CD4-positive, alpha-beta memory T cell (primary cell): Measurements from ENCODE around the gene SCGB2B2. TPM values are rescaled to one million over a fixed set of nuclear protein-coding genes. Genes with fewer than 3 reads are reported as not detected.
A peak's percentile ranks its signal among the peaks of the same experiment; 100 is the strongest.

ENCODE experiments used
- CTCF ChIA-PET: fragments of 350-600 bp; sonication (Branson Sonifier 250); formaldehyde crosslinking; loops from one replicate; lab custom pipeline; 2021; ENCODE audit warnings: inconsistent platforms; ENCODE audit not compliant: partially characterized antibody; lab: Charles Lee
- POLR2A ChIA-PET: fragments of 350-600 bp; sonication (Branson Sonifier 250); formaldehyde crosslinking; loops from one replicate; lab custom pipeline; 2021; ENCODE audit not compliant: partially characterized antibody; lab: Charles Lee
- DNase-seq, 5 donors: peaks; one replicate each; pipeline versions ENCODE4 v3.0.0 to v3.0.0-alpha.2; 2020 to 2022; ENCODE audit warnings: mixed read lengths in 1 of 5
- H3K27ac ChIP-seq: one replicate; pipeline ENCODE4 v1.7.0; 2013; ENCODE audit warnings: low read depth, low read length
- H3K27me3 ChIP-seq: 2 replicates; pipeline ENCODE4 v1.7.0; 2013; ENCODE audit warnings: mild to moderate bottlenecking, low read length, moderate library complexity; ENCODE audit not compliant: insufficient read depth
- H3K36me3 ChIP-seq: 2 replicates; pipeline ENCODE4 v1.7.0; 2013; ENCODE audit warnings: mild to moderate bottlenecking, low read length, moderate library complexity; ENCODE audit not compliant: insufficient read depth
- H3K4me1 ChIP-seq: 2 replicates; pipeline ENCODE4 v1.7.0; 2013; ENCODE audit warnings: mild to moderate bottlenecking, low read length, moderate library complexity; ENCODE audit not compliant: insufficient read depth
- H3K4me3 ChIP-seq, 2 donors: one replicate each; pipeline ENCODE4 v1.7.0; 2013; ENCODE audit warnings: low read length in 2 of 2, mild to moderate bottlenecking in 1 of 2
- H3K9me3 ChIP-seq, 2 donors: one replicate each; pipeline ENCODE4 v1.7.0; 2013; ENCODE audit warnings: low read length in 2 of 2, control low read depth in 1 of 2; ENCODE audit not compliant: control insufficient read depth in 1 of 2
- H3K27ac Mint-ChIP-seq, 7 donors: one replicate each; pipeline ENCODE4 v1.8.0; 2020 to 2021; ENCODE audit warnings: mixed read lengths in 7 of 7, mild to moderate bottlenecking in 6 of 7, inconsistent platforms in 3 of 7, moderate library complexity in 3 of 7
- H3K27me3 Mint-ChIP-seq, 2 donors: one replicate each; pipeline ENCODE4 v1.8.0; 2020 to 2021; ENCODE audit warnings: mixed read lengths in 2 of 2
- H3K36me3 Mint-ChIP-seq, 2 donors: one replicate each; pipeline ENCODE4 v1.8.0; 2020 to 2021; ENCODE audit warnings: mixed read lengths in 2 of 2, inconsistent platforms in 1 of 2, mild to moderate bottlenecking in 1 of 2
- H3K4me1 Mint-ChIP-seq, 4 donors: one replicate each; pipeline ENCODE4 v1.8.0; 2020 to 2021; ENCODE audit warnings: mixed read lengths in 4 of 4, mild to moderate bottlenecking in 1 of 4
- H3K4me3 Mint-ChIP-seq, 8 donors: one replicate each; pipeline ENCODE4 v1.8.0; 2020 to 2021; ENCODE audit warnings: mixed read lengths in 8 of 8, mild to moderate bottlenecking in 7 of 8, moderate library complexity in 6 of 8, inconsistent platforms in 3 of 8
- H3K9me3 Mint-ChIP-seq, 8 donors: one replicate each; pipeline ENCODE4 v1.8.0; 2020 to 2021; ENCODE audit warnings: mixed read lengths in 8 of 8, mild to moderate bottlenecking in 5 of 8, inconsistent platforms in 3 of 8, moderate library complexity in 1 of 8
- intact Hi-C: fragments of 100-400 bp; cut with micrococcal nuclease; formaldehyde crosslinking; loops from one replicate; pipeline ENCODE4 v1.15.1; 2023
- polyA plus RNA-seq, 2 donors: library from polyadenylated mRNA; unstranded; fragments of 300-500 nt; fragmentation: Illumina TruSeq; gene quantifications; one replicate each; pipeline ENCODE4 v1.2.3, GENCODE V29; 2021
- total RNA-seq, 2 experiments: library from RNA; stranded (reverse); gene quantifications; one replicate each; pipeline ENCODE4 v1.2.3, GENCODE V29; 2021

SCGB2B2 gene
- total and polyA plus RNA-seq, 4 experiments from 2014 or later, result 0.73 to 0.75 TPM; not detected in 2

- ChIA-PET POLR2A (no interaction called here), CTCF (interaction anchor here (0.6 to 8.2 kb wide), 6 partner anchors 29 to 212 kb away, joined by 3 to 144 read pairs (median 4); no protein-coding TSS in a partner anchor)
- Mint-ChIP-seq H3K27me3 (peaks cover 15 to 18% of the 10 kb centered on the region in 2 donors), H3K4me1 (peaks cover 0 to 1% (median under 1%) of the 10 kb centered on the region in 4 donors), H3K27ac (no peak overlapping the region), H3K36me3 (peaks cover 2 to 10% of the 10 kb centered on the region in 2 donors), H3K9me3 (peaks cover 3 to 34% (median 23%) of the 10 kb centered on the region in 8 donors), H3K4me3 (no peak overlapping the region)
- no peak overlapping the region for H3K4me3 ChIP-seq
- no peak overlapping the region for H3K27ac ChIP-seq
- H3K9me3 ChIP-seq, result no peaks in the 10 kb centered on the region
- H3K27me3 ChIP-seq, result no peaks in the 10 kb centered on the region
- H3K36me3 ChIP-seq, result no peaks in the 10 kb centered on the region
- H3K4me1 ChIP-seq, result no peaks in the 10 kb centered on the region
- no peak for DNase-seq
- intact Hi-C loops, result loop anchor here (1.0 to 10.0 kb wide), 4 partner anchors 49 to 935 kb away; no protein-coding TSS in a partner anchor
These were observed 34.9 kb upstream of the SCGB2B2 start for GRCh38 chr19:34711890-34712289.

- H3K4me3 ChIP-seq, result no peak overlapping the region
- Mint-ChIP-seq H3K4me3 (no peak overlapping the region), H3K4me1 (peaks cover 0 to 1% (median under 1%) of the 10 kb centered on the region in 4 donors), H3K36me3 (peaks cover 0 to 3% of the 10 kb centered on the region in 2 donors), H3K27ac (no peak overlapping the region), H3K9me3 (peaks cover 0 to 34% (median 18%) of the 10 kb centered on the region in 8 donors), H3K27me3 (peaks cover 19 to 21% of the 10 kb centered on the region in 2 donors)
- DNase-seq, result no peak
- CTCF ChIA-PET, result interaction anchor here (8.2 kb wide), 1 partner anchor 68 kb away, joined by 144 read pairs; no protein-coding TSS in a partner anchor
- H3K27ac ChIP-seq, result no peak overlapping the region
- H3K9me3 ChIP-seq, result no peaks in the 10 kb centered on the region
- no peaks in the 10 kb centered on the region for H3K27me3 ChIP-seq
- intact Hi-C loops, result no loop called here
- POLR2A ChIA-PET, result no interaction called here
- H3K36me3 ChIP-seq, result no peaks in the 10 kb centered on the region
- H3K4me1 ChIP-seq, result no peaks in the 10 kb centered on the region
These were observed 30.7 kb upstream of the SCGB2B2 start for GRCh38 chr19:34707661-34708060.

GRCh38 chr19:34692549-34692948, 15.6 kb upstream of the SCGB2B2 start:
- Histone ChIP-seq H3K27me3 (no peaks in the 10 kb centered on the region), H3K27ac (no peak overlapping the region), H3K36me3 (no peaks in the 10 kb centered on the region), H3K4me3 (no peak overlapping the region), H3K9me3 (peaks cover 0 to 12% of the 10 kb centered on the region in 2 donors), H3K4me1 (no peaks in the 10 kb centered on the region)
- POLR2A ChIA-PET, result no interaction called here
- no peak overlapping the region for H3K4me3 Mint-ChIP-seq
- H3K9me3 Mint-ChIP-seq, result peaks cover 0 to 60% (median 34%) of the 10 kb centered on the region in 8 donors
- CTCF ChIA-PET, result no interaction called here
- H3K36me3 Mint-ChIP-seq, result peaks cover 0 to 3% of the 10 kb centered on the region in 2 donors
- H3K27me3 Mint-ChIP-seq, result peaks cover 6 to 17% of the 10 kb centered on the region in 2 donors
- DNase-seq, result no peak
- intact Hi-C loops, result no loop called here
- no peaks in the 10 kb centered on the region for H3K4me1 Mint-ChIP-seq
- H3K27ac Mint-ChIP-seq, result no peak overlapping the region

- Histone ChIP-seq H3K36me3 (no peaks in the 10 kb centered on the region), H3K27ac (no peak overlapping the region), H3K4me1 (no peaks in the 10 kb centered on the region), H3K27me3 (no peaks in the 10 kb centered on the region), H3K4me3 (no peak overlapping the region), H3K9me3 (peaks cover 0 to 31% of the 10 kb centered on the region in 2 donors)
- no peak for DNase-seq
- no peaks in the 10 kb centered on the region for H3K4me1 Mint-ChIP-seq
- peaks cover 6 to 17% of the 10 kb centered on the region in 2 donors for H3K27me3 Mint-ChIP-seq
- peaks cover 7 to 82% (median 56%) of the 10 kb centered on the region in 8 donors for H3K9me3 Mint-ChIP-seq
- no peak overlapping the region for H3K4me3 Mint-ChIP-seq
- ChIA-PET CTCF (no interaction called here), POLR2A (no interaction called here)
- H3K27ac Mint-ChIP-seq, result no peak overlapping the region
- intact Hi-C loops, result no loop called here
- peaks cover 0 to 12% of the 10 kb centered on the region in 2 donors for H3K36me3 Mint-ChIP-seq
These were observed 13.4 kb upstream of the SCGB2B2 start for GRCh38 chr19:34690372-34690771.

- no peaks in the 10 kb centered on the region for H3K4me1 ChIP-seq
- no peak for DNase-seq
- Mint-ChIP-seq H3K27ac (no peak overlapping the region), H3K4me1 (peaks cover 0 to 1% (median 0%) of the 10 kb centered on the region in 4 donors), H3K27me3 (peaks cover 4 to 12% of the 10 kb centered on the region in 2 donors), H3K9me3 (peaks cover 7 to 90% (median 71%) of the 10 kb centered on the region in 8 donors), H3K36me3 (peaks cover 12 to 25% of the 10 kb centered on the region in 2 donors), H3K4me3 (no peak overlapping the region)
- POLR2A ChIA-PET, result interaction anchor here (1.8 kb wide), 1 partner anchor 11 kb away, joined by 9 read pairs; the partner anchor contains the start of genes SCGB2B2 and ZNF302
- intact Hi-C loops, result no loop called here
- no peaks in the 10 kb centered on the region for H3K27me3 ChIP-seq
- CTCF ChIA-PET, result no interaction called here
- peaks cover 3% of the 10 kb centered on the region for H3K36me3 ChIP-seq
- H3K4me3 ChIP-seq, result no peak overlapping the region
- H3K9me3 ChIP-seq, result peaks cover 0 to 38% of the 10 kb centered on the region in 2 donors
- H3K27ac ChIP-seq, result no peak overlapping the region
These were observed 11.6 kb upstream of the SCGB2B2 start for GRCh38 chr19:34688592-34688991.

- Histone ChIP-seq H3K27ac (no peak overlapping the region), H3K36me3 (peaks cover 13% of the 10 kb centered on the region), H3K9me3 (peaks cover 0 to 38% of the 10 kb centered on the region in 2 donors), H3K4me1 (no peaks in the 10 kb centered on the region), H3K4me3 (no peak overlapping the region), H3K27me3 (no peaks in the 10 kb centered on the region)
- peaks cover under 1 to 6% of the 10 kb centered on the region in 2 donors for H3K27me3 Mint-ChIP-seq
- peaks cover 25 to 36% of the 10 kb centered on the region in 2 donors for H3K36me3 Mint-ChIP-seq
- intact Hi-C loops, result no loop called here
- CTCF ChIA-PET, result interaction anchor here (0.8 kb wide), 1 partner anchor 47 kb away, joined by 3 read pairs; no protein-coding TSS in a partner anchor
- peak overlapping the region in 1 of 7 donors; percentile 17 for H3K27ac Mint-ChIP-seq
- no peak for DNase-seq
- POLR2A ChIA-PET, result interaction anchor here (1.9 kb wide), 1 partner anchor 10 kb away, joined by 7 read pairs; the partner anchor contains the start of genes SCGB2B2 and ZNF302
- H3K4me1 Mint-ChIP-seq, result peaks cover 0 to 1% (median 0%) of the 10 kb centered on the region in 4 donors
- peaks cover 11 to 92% (median 77%) of the 10 kb centered on the region in 8 donors for H3K9me3 Mint-ChIP-seq
- no peak overlapping the region for H3K4me3 Mint-ChIP-seq
These were observed 10.4 kb upstream of the SCGB2B2 start for GRCh38 chr19:34687348-34687747.

- H3K4me1 ChIP-seq, result no peaks in the 10 kb centered on the region
- no peaks in the 10 kb centered on the region for H3K27me3 ChIP-seq
- Mint-ChIP-seq H3K9me3 (peaks cover 11 to 90% (median 80%) of the 10 kb centered on the region in 8 donors), H3K27ac (no peak overlapping the region), H3K4me1 (peaks cover 0 to 1% (median 0%) of the 10 kb centered on the region in 4 donors), H3K4me3 (no peak overlapping the region), H3K27me3 (peaks cover 0 to 2% of the 10 kb centered on the region in 2 donors), H3K36me3 (peaks cover 33 to 45% of the 10 kb centered on the region in 2 donors)
- ChIA-PET CTCF (interaction anchor here (0.8 kb wide), 1 partner anchor 47 kb away, joined by 3 read pairs; no protein-coding TSS in a partner anchor), POLR2A (interaction anchor here (1.0 to 1.9 kb wide), 3 partner anchors 9 to 87 kb away, joined by 3 to 7 read pairs (median 3); partner anchors contain the start of genes SCGB2B2 and ZNF302)
- H3K9me3 ChIP-seq, result peaks cover 0 to 41% of the 10 kb centered on the region in 2 donors
- peaks cover 15% of the 10 kb centered on the region for H3K36me3 ChIP-seq
- no peak overlapping the region for H3K27ac ChIP-seq
- intact Hi-C loops, result no loop called here
- no peak overlapping the region for H3K4me3 ChIP-seq
- DNase-seq, result no peak
These were observed 9.5 kb upstream of the SCGB2B2 start for GRCh38 chr19:34686455-34686854.
